ENCODE measurements around the gene COL4A3.

Gene COL4A3

GRCh38 chr2:227347117-227347516 lies 182.7 kb downstream of the COL4A3 start:
- no peak for DNase-seq (ENCODE audit: low spot score)

DNA sequence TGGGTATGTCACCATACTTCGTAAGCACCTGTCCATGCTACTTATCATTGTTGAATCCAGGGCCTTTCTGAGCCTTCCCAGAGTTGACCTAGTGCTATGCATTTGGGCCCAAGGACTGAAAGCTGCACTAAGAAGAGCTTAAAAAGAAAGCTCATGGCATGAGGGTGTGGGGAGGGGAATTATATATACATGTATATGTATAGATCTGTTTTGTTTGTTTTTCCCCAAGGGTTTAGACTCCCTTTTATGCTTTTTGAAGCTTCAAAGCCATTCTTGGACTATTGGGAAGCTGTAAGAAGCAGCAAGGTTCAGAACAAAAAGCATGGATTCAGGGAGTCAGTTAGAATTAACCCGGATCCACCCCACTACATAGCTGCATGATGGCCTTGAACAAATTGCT lies 183.9 kb downstream of the COL4A3 start:
- no peak for DNase-seq (ENCODE audit: low spot score)

DNA sequence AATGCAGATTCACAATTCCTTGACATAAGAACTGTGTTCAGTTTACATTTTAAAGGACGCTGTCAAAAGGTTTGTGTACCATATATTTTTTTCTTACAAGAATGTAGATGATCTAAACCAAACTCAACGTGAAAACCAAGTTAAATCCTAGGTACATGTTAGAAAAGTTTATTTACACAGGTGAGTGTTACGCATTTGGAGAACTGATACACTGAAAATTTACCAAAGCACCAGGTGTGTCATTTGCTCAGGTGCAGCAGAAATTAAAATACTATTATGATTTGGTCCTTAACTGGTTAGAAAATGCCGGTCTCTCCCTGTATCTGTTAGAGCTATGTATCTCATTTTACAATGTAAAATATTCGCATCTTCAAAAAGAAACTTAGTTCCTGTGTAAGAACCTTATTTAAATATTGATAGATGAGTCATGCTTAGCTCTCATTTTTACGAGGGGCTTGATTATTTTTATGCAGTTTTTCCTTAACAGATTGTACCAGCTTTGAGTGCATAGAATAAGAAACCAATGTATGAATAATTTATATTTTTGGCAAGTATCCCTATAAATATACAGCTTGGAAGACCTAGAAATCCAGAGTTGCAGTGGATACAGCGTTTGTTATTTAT lies 185.7 kb downstream of the COL4A3 start:
- DNase-seq (ENCODE audit: low spot score) = no peak

DNA sequence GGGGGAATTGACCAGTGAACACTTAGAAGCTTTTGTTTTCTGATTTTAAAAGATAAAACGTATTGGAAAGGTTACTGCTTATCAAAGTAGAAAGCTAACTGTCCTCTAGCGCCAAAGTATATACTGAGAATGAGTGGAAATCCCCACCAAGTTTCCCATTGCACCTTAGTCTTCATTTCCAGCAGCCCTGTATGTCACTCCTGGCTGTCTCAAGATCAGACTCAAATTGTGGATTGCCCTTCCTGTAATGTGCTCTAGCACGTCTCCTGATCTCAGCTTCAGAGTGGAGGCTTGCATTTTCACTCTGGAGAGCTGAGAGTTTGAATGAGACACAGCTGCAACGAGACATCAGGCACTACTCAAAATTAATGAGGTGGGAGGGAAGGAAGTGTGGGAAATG lies 187.2 kb downstream of the COL4A3 start:
- no peak for DNase-seq (ENCODE audit: low spot score)

GRCh38 chr2:227360351-227360750 lies 195.9 kb downstream of the COL4A3 start:
- no peak for DNase-seq (ENCODE audit: low spot score)

GRCh38 chr2:227363756-227364155 lies 199.3 kb downstream of the COL4A3 start:
- DNase-seq (ENCODE audit: low spot score) = peak; percentile 63

Data from pons (tissue), 1 donor.